NCI-H2029 treated with DMSO at 0.1 percent for 48 hours (cell line): ENCODE measurements around the gene ZDHHC22.
"Not testable (repeated sequence)": the region's sequence is repeated elsewhere in the genome, so short reads cannot be mapped to it uniquely, and the experiment has no call there.

Source experiments
- DNase-seq: peaks from one replicate; lab custom pipeline; 2025; lab: John Stamatoyannopoulos, UW

ZDHHC22 gene, protein sequence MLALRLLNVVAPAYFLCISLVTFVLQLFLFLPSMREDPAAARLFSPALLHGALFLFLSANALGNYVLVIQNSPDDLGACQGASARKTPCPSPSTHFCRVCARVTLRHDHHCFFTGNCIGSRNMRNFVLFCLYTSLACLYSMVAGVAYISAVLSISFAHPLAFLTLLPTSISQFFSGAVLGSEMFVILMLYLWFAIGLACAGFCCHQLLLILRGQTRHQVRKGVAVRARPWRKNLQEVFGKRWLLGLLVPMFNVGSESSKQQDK

DNA sequence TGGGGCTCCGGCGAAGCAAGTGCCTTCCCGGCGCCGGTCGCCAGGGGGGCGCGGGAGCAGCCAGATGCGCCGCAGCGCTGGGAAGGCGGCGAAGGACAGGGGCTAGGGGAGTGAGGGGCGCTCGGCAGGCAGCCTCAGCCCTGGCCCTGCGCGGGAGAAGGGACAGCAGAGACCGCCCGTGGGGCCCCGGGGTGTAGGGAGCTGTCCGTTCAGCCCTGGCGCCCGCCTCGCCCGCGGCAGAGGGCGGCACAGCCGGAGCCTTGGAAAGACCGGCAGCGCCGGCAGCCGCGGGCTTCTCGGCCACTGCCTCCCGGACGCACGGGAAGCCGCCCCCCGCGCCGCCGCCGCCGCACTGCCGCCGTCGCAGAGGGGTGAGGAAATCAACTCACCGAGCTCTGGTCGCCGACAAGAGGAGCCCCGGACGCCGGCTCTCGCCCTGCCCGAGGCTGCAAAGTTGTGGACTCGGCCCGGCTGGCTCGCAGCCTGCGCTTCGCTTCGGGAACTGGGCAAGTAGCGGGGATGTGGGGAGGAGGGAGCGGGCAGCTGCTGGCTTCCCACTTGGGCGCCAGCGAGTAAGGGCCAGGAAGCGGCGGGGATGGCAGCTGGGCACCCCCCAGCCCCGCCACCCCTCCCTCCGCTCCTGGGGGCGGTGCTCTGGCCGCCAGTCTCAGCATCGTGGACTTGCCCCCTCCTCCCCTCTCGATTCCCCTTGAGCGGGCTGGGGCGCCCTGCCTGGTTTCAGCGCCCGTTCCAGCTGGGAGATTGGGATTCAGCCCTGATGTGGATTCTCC, at the start of gene ZDHHC22:
Gene ZDHHC22, minus strand, starts transcription at position 578 of the 791 bp plus-strand sequence. CDS start 2,053 bp downstream, outside the sequence.
- DNase-seq, result no peak

DNA sequence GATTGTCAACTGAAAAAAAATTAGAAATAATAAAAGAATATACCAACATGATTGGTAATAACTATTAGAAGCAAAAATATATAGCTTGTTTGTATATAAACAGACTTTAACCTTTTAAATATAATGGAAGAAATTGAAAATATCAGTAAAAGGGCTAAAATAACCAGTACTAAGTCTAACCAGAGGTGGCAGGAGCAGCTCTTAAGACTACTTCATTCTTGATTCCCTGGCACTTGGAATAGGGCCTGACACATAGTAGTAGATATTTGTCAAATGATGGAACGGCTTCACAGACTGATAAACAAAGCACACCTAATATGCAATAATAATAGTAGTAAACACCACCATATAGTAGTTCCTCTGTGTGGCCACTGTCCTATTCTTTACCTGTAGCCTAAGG, 49.4 kb upstream of the ZDHHC22 start:
- no peak for DNase-seq

DNA sequence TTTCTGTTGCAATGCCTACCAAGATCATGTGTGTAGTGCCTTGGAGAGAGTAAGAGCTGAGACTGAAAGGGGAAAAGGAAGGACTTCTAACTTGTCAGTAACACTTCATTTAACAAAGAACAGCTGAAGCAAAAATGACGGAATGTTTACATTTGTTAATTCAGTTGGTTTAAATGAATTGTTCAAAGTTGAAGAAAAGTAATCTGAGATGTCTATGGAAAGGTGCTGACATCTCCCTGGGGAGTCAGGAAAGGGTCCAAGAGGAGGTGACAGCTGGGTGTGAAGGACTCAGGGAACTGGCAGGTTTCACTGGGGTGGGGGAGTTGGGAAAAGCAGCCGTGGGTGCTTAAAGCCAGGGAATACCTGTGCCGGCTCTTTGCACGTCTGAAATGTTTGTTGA, 47.9 kb upstream of the ZDHHC22 start:
- no peak for DNase-seq

DNA sequence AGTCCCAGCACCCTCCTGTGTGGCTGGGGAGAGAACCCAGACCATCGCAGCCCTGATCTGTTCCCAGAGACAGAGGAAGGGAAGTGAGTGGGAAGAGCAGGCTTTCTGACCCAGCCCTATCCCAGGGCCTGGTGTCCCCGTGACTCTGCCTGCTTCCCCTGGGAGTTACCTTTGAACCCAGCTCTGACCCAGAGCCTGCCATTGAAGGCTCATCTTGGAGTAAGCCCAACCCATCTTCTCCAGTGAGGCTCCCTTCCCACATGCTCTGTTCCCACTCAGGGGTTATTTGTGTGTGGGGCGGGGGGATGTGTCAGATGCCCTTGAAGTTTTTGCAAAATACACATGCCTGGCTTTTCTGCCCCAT, 46.0 kb upstream of the ZDHHC22 start:
- no peak for DNase-seq

DNA sequence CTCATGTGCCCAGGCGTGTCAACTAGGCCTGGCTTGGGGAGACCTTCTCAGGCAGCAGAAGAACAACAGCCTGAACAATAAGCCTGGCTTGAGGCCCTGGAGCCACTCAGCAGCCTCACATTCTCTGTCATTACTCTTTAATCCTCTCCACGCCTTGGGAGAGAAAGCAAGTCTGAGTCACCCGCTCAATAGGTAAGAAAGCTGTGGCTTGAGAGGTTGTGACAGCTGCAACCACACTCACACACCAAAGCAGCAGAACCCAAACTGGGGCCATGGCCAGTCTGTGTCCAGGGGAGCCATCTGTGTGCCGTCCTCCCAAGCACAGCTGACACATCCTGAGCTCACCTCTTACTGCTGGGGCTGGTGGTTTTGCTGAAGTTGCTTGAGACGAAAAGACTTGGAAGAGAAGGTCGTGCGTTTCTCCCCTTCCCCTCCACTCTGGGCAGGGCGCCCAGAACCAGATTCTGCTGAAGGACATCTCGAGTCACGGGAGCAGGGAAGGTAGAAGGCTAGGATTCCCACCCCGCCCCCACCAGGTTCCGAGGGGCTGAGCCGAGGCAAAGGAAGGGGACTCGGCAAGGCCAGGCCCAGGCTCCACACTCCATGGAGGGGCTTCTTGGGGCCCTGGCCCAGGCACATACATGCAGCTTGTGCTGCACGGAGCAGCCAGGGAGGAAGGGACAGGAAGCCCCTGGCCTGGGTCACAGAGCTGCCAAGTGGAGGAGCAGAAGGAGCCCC, 45.5 kb upstream of the ZDHHC22 start:
- peak; percentile 65 for DNase-seq

DNA sequence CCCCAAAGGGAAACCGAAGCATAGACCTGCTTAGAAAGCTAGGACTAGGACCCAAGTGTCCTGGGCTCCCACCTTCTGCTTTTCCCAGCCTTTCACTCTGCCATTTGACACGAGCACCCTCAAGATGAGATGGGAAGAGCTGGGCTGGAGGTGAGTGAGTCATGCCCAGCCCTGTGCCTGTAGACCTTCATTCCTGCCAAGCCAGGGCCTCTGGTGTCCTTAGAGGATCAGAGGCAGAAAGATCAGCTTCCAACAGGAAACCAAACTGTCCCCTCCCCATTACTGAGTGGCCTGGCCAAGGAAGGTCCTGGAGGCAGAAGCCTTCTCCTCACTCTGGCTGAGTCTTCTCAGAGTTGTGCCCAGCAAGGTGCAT, 43.5 kb upstream of the ZDHHC22 start:
- no peak for DNase-seq

DNA sequence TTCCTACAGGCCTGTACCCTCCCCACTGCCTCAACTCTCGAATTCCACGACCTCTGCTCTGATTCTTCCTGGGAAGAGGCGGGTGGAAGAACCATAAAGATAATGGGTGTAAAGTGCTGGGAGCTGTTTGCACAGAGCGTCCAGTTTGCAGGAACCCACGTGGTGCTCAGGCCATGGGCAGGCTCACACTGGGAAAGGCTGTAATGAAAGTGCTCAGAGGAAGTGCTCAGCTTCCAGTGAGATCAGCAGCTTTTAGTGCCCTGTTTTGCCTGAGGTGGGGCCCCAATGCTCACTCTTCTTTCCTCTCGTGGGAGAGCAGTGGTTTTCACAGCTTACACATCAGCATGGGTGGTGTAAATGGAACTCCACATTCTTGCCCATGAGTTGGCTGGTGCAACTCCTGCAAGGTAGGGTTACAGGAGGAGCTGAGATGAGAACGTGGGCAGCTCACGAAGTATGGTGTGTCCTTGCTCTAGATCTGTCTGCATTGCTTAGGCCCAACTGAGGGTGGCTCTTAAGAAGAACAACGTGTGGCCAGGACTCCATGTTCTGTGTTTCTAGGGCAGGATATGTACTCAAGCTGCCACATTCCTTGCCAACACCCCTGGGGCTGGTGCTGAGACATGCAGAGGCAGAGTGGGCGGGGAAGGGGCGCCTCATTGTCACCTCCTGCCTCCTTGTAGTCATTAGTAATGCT, 43.0 kb upstream of the ZDHHC22 start:
- no peak for DNase-seq

DNA sequence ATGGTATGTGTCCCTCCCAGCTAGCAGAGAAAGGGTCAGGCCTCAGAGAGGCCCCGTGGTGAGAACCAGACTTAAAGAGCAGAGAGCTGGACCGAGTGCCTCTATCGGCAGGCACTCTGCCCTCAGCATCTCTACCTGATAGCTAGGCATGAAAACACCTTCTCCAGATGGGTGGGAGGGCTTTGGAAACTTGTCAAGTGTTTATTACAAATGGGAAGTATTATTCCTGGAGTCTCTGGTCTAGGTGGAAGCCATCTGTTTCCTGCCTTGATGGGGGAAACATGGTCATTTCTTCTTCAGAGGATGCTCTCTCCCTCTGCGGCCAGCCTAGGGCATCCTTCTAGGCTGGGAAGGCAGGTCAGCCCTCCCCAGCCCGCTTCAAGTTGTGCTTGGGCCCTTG, 42.3 kb upstream of the ZDHHC22 start:
- no peak for DNase-seq

DNA sequence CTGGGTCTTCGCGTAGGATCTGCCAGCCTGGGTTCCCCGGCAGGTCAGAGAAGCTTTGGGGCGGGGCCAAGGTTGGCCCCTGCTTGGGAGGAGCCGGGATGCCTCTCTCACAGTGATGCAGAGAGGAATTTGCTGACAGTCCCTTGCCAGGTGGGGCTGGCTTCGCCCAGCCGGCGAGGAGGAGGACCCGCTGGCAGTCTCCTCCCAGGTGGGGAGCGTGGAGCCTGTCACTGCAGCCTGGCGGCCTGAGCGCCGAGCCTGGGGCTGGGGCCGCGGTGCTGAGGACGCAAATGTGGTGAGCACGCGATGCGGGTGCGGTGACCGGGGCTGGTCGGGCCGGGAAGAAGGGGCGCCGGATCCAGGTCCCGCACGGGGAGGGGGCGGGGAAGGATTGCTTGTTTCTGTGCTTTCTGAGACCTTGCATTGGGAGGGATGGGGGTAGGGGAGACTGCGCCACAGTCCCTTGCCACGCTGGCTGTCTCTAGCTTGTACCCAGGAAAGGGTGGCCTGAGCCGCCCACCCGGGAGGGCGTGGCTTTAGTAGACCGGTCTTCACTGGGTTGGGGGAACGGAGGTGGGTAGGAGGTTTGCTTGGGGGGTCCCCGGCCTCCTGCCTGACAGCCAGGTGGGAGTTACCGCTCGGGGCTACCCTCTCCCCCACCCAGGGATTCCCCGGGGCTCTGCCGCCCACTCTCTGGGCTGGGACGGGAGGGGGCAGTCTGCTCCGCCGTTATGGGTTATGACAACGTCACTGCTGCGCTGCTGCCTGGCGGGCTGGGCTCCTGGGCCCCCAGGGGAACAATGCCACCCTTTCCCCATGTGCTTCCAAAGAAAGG, 40.2 kb upstream of the ZDHHC22 start, which contains the start of gene TMEM63C:
Gene TMEM63C, plus strand, starts transcription at position 196 of the 835 bp plus-strand sequence. CDS start 37,016 bp downstream, outside the sequence.
- DNase-seq, result peak; percentile 47

DNA sequence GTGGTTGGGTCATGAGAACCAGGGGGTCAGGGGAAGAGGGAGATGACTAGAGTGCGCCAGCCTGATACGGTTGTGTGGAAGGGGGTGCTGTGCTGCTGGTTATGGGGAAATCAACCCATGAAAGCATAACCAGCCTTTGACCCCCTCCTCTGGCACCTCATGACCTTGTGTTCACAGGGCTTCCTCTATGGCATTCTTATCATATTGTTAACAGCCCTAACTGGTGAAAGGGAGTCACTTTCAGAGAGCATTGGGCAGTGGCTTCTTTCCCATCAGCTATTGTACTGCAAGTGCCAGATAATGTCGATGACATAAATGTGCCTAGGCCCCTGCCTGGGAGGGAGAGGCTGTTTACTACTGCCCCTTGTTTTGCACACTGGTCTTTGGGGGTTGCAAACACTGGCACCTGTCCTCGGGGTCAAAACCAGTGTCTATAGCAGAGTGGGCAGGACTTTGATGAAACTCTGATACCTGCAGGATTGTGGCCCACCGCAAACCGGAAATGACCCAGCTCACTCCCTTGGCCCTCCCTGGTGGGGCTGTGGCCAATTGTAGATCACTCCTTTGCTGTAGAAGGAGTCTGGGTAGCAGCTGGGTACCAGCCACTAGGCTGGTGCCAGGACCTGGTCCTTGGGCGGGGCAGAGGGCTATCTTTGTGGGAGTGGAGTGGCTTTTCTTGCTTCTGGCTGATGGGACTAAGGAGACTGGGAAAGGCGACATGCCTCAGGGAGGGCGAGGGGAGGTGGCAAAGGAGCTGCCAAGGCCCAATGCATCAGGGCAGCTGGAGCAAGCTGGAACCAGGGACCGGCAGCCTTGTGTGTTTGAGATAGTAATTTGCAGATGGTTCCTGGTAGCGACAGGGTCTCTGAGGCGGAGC, 39.4 kb upstream of the ZDHHC22 start:
- DNase-seq, result no peak

DNA sequence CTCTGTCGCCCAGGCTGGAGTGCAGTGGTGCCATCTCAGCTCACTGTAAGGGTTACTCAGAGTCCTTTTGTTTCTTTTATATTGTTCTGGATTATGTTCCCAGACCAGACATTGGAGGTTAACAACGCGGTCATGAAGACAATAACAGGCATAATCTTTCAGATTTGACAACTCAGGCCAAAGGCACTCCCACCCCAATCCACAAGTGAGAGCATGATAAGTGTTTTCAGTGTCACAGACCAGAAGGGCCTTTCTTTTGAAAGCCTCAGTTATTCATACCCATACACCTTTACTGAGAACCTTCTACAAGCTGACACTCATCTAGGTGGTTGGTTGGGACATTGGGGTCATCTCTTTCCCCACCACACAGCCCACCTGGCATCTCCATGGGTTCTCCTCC, 37.1 kb upstream of the ZDHHC22 start:
- no peak for DNase-seq

DNA sequence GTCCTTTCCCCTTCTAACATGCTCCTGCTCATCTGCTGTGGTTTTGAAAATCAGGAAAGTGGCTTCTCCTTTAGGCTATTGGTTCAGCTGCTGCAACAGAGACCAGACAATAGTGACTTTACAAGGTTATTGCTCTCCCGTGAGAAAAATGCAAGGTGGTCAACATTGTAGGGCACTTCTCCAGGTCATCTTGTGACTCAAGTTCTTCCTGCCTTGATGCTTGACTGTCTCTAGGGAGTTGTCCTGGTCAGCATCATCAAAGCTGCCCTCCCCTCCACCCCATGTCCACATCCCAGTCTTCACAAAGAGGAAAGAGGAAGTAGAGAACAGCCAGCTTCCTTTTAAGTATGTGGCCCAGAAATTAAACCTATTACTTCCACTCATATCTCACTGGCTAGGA, 36.1 kb upstream of the ZDHHC22 start:
- DNase-seq, result no peak

DNA sequence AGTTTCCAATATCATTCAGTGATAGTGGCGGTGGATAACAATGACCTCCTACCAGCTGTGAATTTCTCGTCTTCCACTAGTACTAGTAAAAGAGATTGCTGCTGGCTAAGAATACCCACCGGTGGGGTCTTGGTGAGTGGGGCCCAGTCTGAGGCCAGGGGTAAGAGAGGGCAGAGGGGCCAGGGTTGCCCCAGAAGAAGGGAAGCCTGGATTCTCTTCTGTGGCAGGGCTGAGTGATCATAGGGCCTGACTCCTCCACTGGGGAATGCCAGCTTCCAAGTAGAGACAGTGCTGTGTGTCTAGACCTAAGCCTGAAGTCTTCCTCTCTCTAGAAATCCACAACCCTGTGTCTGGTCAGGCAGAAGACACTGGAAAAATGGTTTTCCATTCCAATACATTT, 34.3 kb upstream of the ZDHHC22 start:
- DNase-seq, result no peak

DNA sequence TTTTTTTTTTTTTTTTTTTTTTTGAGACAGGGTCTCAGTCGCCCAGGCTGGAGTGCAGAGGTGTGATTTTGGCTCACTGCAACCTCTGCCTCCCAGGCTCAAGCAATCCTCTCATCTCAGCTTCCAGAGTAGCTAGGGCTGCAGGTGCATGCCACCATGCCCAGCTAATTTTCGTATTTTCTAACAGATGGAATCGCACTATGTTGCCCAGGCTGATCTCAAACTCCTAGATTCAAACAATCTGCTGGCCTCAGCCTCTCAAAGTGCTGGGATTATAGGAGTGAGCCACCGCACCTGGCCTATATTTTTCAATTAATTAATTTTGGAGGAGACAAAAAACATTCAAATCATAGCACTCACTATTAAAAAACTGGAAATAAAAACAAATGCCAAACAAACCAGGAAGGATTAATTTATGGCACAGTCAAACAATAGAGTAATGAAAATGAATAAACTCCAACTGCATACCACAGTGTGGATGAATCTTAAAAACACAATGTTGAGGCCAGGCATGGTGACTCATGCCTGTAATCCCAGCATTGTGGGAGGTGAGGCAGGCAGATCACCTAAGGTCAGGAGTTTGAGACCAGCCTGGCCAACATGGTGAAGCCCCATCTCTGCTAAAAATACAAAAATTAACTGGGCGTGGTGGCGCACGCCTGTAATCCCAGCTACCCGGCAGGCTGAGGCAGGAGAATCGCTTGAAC, 32.5 kb upstream of the ZDHHC22 start:
- DNase-seq, result not testable (repeated sequence)

DNA sequence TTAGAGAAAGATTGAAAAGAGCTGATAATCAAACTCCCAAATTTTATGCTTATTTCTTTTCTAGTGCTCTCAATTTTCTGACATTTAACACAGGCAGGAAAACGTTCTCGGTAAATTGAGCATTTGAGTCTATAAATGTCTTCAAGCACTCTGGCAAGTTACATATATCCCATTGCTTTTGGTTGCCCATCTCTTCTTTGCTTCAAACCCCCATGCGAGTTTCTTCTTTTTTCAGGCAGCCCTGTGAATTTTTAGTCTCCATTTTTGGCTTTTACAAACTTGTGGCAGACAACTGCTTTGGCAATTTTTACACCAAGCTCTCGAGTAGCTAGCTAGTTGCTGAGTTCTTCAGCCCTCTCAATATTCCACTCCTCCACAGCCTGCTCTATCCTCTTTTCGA, 31.3 kb upstream of the ZDHHC22 start:
- no peak for DNase-seq

DNA sequence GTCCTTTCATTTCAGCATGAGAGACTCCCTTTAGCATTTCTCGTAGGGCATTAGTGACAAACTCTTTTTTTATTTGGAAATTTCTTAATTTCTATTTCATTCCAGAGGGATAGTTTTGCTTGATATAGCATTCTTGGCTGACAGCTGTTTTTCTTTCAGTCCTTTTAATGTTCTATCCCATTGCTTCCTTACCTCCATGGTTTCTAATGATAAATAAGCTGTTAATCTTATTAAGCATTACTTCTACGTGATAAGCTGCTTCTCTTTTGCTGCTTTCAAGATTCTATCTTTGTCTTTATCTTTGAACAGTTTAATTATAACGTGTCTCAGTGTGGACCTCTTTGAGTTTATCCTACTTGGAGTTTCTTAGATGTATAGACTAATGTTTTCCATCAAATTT, 28.5 kb upstream of the ZDHHC22 start:
- no peak for DNase-seq

DNA sequence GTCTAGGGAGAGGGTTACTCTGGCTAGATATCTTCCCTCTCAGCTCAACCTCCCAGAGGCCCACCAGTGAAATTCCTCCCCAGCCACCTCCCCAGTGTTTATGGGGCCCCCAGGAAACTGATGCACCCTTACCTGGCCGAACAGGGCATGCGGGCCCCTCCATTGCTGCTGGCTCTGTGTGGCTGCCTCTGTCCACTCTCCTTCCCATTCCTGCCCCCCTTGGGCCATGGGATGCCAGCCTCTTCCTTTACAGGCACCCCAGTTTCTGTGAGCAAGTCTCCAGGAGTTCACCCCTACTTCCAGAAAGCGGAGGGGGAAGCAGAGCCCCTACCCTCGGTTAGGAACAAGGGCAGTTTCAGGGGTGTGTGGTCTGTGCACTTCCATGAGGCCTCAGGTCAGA, 19.4 kb upstream of the ZDHHC22 start:
- DNase-seq, result no peak

DNA sequence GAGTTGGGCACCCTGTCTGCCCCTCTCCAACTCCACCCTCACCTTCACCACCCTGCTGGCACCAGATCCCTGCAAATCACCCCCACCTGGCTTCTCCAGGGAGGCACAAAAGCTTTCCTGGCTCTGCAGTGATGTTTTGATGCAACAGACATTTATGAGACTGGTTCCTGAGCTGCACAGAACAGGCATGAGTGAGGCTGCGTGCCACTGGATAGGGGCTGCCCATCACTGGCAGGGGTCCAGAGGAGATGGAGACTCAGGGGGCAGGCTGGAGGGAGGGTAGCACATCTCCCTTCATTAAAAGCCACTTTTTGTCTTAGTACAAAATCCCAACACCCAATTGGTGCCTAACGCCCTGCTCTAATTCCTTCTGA, 17.3 kb upstream of the ZDHHC22 start:
- no peak for DNase-seq

DNA sequence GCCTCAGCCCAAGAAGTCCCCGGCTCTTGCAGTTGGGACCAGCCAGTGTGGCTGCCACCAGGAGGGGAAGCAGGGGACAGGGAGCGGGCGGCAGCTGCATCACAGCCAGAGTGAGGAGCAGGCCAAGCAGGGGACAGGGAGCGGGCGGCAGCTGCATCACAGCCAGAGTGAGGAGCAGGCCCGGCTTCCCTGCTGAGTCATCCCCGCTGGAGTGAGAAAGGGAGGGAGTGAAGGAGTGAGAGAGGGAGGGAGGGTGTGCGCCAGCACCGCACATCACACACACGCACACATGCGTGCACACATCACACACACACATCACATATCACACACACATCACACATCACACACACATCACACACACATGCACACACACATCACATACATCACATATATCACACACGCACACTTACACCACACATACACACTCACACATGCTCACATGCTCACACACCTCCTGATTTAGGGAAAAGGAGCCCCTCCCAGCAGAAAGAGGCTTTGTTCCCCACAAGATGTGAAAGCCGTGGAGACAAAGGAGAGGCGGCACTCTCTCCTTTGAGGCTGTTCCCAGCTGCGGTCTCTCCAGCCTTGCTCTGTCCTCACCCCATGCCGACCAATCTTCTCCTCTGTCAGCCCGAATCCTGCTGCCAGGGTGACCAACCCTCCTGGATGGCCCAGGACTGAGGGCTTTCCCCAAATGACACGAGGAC, 16.7 kb upstream of the ZDHHC22 start:
- no peak for DNase-seq
